WTC11 (cell line): ENCODE measurements around the gene CPSF4.

ENCODE experiments used
- CBFB ChIP-seq: sonication (generic); formaldehyde crosslinking; IDR thresholded peaks from 2 replicates; pipeline ENCODE4 v1.8.1; 2022; ENCODE audit warnings: mild to moderate bottlenecking, low read depth, missing genetic modification reagents
- CTCF ChIP-seq: fragments of 200-600 bp; IDR thresholded peaks from 2 replicates; pipeline ENCODE4 v1.8.0; 2022; ENCODE audit warnings: antibody characterized with exemption
- E2F4 ChIP-seq: sonication (generic); formaldehyde crosslinking; IDR thresholded peaks from 2 replicates; pipeline ENCODE4 v1.8.1; 2022; ENCODE audit warnings: low read depth, mild to moderate bottlenecking, moderate library complexity, missing genetic modification reagents, borderline replicate concordance
- GABPB1 ChIP-seq: sonication (generic); formaldehyde crosslinking; IDR thresholded peaks from 2 replicates; pipeline ENCODE4 v1.8.1; 2023; ENCODE audit warnings: mild to moderate bottlenecking, missing genetic modification reagents
- HMGXB4 ChIP-seq: sonication (generic); formaldehyde crosslinking; IDR thresholded peaks from 2 replicates; pipeline ENCODE4 v1.8.1; 2023; ENCODE audit warnings: mild to moderate bottlenecking, moderate library complexity, missing genetic modification reagents
- NFYB ChIP-seq: sonication (generic); formaldehyde crosslinking; conservative IDR thresholded peaks from 2 replicates; pipeline ENCODE4 v1.8.0; 2022; ENCODE audit warnings: low read depth, missing genetic modification reagents
- SP1 ChIP-seq: sonication (generic); formaldehyde crosslinking; conservative IDR thresholded peaks from 2 replicates; pipeline ENCODE4 v1.8.1; 2022; ENCODE audit warnings: missing genetic modification reagents
- TCF7 ChIP-seq: sonication (generic); formaldehyde crosslinking; IDR thresholded peaks from 2 replicates; pipeline ENCODE4 v1.8.0; 2022; ENCODE audit warnings: mild to moderate bottlenecking, low read depth, missing genetic modification reagents, moderate library complexity
- USF2 ChIP-seq: sonication (generic); formaldehyde crosslinking; IDR thresholded peaks from 2 replicates; pipeline ENCODE4 v1.8.1; 2023; ENCODE audit warnings: mild to moderate bottlenecking, missing genetic modification reagents, moderate library complexity
- ZNF512 ChIP-seq: sonication (generic); formaldehyde crosslinking; IDR thresholded peaks from 2 replicates; pipeline ENCODE4 v1.8.1; 2022; ENCODE audit warnings: missing genetic modification reagents, borderline replicate concordance

- TF ChIP-seq E2F4 (CRISPR knock-in tag) (no peak), CTCF (no peak), HMGXB4 (CRISPR knock-in tag) (no peak), USF2 (CRISPR knock-in tag) (no peak), ZNF512 (CRISPR knock-in tag) (no peak), NFYB (CRISPR knock-in tag) (no peak), SP1 (no peak), CBFB (no peak), GABPB1 (CRISPR knock-in tag) (no peak), TCF7 (CRISPR knock-in tag) (no peak)
These were observed 20.3 kb downstream of the CPSF4 start for GRCh38 chr7:99459087-99459486.
